ENCODE results near the gene TBL1Y.
"Not testable (repeated sequence)": the region's sequence is repeated elsewhere in the genome, so short reads cannot be mapped to it uniquely, and the experiment has no call there.

TBL1Y gene

DNA sequence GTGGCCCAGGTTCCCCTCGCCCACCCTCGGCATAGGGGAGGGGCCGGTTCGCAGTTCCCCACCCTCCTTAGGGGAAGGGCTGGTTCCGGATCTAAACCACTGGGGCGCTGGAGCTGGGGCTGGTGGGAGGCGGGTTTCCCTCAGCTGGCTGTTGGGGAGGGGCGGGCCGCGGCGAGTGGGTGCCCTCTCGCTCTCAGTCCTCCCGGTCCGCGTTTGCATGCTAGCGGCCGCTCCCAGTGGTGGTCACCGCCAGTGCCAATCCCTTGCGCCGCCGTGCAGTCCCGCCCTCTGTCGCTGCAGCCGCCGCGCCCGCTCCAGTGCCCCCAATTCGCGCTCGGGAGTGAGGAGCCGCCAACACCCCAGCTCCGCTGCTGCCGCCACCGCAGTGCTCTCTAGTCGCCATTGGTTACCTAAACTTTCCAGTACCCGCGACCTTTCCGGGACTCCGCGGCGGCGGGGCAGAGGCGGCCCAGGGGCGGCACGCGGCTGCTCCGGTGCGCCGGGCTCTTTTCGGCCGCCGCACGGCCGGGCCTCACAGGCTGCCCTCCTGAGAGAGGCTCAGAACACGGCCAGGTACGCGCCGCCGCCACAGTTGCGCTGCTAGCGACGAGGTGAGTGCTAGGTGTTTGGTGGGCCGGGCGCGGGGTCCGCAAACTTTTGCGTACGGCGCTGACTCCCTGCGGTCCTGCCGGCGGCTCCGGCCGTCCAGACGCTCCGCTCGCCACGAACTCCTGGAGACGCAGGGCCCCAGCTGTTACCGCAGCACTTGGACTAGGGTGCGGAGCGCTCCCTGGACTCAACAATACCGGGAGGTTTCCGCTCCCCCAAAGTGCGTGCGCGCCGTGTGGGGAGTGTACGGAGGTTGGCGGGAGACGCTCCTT is at the start of gene TBL1Y:
TBL1Y (plus strand) TSS at position 326 of the 881 bp plus-strand sequence. CDS start 114,388 bp downstream, outside the sequence.
- no peak for DNase-seq (ENCODE audit: low read depth)
- H3K4me3 ChIP-seq (ENCODE audit: low read depth, low read length), result no peak within 1 kb of the TSS
- TF ChIP-seq, protein P1, sequence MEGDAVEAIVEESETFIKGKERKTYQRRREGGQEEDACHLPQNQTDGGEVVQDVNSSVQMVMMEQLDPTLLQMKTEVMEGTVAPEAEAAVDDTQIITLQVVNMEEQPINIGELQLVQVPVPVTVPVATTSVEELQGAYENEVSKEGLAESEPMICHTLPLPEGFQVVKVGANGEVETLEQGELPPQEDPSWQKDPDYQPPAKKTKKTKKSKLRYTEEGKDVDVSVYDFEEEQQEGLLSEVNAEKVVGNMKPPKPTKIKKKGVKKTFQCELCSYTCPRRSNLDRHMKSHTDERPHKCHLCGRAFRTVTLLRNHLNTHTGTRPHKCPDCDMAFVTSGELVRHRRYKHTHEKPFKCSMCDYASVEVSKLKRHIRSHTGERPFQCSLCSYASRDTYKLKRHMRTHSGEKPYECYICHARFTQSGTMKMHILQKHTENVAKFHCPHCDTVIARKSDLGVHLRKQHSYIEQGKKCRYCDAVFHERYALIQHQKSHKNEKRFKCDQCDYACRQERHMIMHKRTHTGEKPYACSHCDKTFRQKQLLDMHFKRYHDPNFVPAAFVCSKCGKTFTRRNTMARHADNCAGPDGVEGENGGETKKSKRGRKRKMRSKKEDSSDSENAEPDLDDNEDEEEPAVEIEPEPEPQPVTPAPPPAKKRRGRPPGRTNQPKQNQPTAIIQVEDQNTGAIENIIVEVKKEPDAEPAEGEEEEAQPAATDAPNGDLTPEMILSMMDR (conservative IDR thresholded peaks at IDR 0.05; ENCODE audit: low read depth, low read length), result no peak

DNA sequence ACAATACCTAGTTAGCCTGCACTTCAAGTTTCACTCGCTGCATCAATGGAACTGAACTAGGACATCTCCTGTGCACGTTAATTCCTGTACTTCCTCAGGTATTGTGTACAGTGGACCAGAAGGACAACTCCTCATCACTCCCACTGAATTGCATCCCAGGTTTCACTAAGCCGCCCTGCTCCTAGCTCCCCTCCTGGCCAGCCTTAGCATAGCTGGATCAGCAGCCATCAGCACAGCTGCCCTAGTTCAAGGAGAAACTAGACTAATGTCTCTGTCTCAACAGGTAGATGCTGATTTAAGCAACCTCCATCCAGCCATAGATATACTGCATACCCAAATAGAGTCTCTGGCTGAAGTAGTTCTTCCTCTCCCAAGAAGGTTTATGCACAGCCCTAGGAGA is 16.0 kb upstream of the TBL1Y start:
- DNase-seq (ENCODE audit: low read depth), result no peak
- TF ChIP-seq, protein P1 (conservative IDR thresholded peaks at IDR 0.05; ENCODE audit: low read depth, low read length), result no peak
- no peak overlapping the region for H3K4me3 ChIP-seq (ENCODE audit: low read depth, low read length)

DNA sequence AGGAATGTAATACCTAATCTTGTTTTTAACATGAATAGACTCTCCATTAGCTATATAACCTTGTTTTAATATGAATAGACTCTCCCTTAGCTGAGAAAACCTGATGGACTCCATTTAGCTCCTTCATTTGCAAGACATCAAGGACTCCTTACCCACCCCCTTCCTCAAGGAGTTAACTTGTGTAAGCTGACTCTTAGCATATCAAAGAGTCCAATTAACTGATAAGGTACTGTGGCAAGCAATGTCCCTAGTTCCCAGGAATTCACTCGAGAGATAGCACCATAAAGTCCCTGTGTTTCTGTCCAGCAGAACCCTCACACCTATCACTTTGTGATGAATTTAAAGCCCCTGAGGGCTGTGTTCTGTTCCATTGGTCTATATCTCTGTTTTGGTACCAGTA is 15.3 kb upstream of the TBL1Y start:
- TF ChIP-seq, protein P1 (conservative IDR thresholded peaks at IDR 0.05; ENCODE audit: low read depth, low read length), result no peak
- no peak for DNase-seq (ENCODE audit: low read depth)
- no peak overlapping the region for H3K4me3 ChIP-seq (ENCODE audit: low read depth, low read length)

DNA sequence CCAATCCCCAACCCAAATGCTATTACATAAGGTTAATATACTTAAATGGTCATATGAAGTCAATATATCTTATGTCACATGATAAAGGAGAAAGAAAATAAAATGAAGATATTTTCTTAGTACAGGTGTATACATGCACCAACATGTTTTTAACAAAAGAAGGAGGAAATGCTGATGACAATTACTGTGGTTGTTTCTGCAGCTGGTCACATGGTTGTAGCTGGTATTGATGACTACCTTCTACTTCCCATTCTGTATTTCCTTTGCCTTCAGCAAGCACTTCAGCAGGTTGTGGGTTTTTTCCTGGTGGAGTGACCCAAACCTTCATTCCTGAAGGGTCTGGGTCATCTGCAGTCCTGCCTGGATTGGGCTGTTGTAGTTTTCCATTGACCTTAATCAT is 8.4 kb upstream of the TBL1Y start:
- not testable (repeated sequence) for H3K4me3 ChIP-seq (ENCODE audit: low read depth, low read length); DNase-seq (ENCODE audit: low read depth)

DNA sequence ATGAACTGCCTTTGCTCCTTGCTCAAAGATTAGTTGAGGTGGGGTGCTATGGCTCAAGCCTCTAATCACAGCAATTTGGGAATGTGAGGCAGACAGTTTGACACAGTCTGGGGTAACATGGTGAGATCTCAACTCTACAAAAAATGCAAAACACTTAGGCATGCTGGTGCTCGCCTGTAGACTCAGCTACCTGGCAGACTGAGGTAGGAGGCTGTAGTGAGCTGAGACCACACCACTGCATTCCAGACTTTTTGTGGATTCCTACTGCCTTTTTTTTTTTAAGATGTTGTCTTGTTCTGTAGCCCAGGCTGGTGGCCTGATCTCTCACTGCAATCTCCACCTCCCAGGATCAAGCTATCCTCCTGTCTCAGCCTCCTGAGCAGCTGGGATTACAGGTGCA is 2.9 kb upstream of the TBL1Y start:
- TF ChIP-seq, protein P1 (conservative IDR thresholded peaks at IDR 0.05; ENCODE audit: low read depth, low read length), result no peak
- no peak for DNase-seq (ENCODE audit: low read depth)
- no peak overlapping the region for H3K4me3 ChIP-seq (ENCODE audit: low read depth, low read length)

DNA sequence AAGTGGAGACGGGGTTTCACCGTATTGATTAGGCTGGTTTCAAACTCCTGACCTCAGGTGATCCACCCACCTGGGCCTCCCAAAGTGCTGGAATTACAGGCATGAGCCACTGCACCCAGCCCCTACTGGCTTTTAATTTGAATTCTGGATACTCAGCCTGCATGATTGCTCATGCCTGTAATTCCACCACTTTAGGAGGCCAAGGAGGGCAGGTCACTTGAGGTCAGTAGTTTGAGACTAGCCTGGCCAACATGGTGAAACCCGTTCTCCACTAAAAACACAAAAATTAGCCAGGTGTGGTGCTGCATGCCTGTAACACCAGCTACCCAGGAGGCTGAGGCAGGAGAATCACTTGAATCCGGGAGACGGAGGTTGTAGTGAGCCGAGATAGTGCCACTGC is 2.5 kb upstream of the TBL1Y start:
- DNase-seq (ENCODE audit: low read depth); H3K4me3 ChIP-seq (ENCODE audit: low read depth, low read length): not testable (repeated sequence)

DNA sequence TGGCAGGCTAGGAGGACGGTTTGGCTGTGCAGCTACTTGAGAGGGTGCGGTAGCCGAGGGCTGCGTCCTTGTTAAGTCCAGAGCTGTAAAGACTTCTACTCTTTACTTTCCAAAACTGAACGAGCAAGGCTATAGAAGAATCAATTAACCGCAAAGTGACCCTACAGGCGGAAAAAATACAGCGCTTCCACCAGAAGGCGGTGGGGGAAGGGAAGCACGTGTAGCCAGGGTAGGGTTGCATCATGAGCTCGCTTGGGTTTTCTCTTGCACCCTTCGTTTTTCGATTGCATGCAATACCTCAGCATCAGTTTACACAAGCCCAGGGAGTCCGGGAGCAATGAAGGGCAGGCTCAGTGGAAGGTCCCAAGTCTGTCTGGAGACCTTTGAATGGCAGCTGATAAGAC is 1.4 kb upstream of the TBL1Y start:
- TF ChIP-seq, protein P1 (conservative IDR thresholded peaks at IDR 0.05; ENCODE audit: low read depth, low read length), result no peak
- H3K4me3 ChIP-seq (ENCODE audit: low read depth, low read length), result no peak overlapping the region
- DNase-seq (ENCODE audit: low read depth), result no peak

DNA sequence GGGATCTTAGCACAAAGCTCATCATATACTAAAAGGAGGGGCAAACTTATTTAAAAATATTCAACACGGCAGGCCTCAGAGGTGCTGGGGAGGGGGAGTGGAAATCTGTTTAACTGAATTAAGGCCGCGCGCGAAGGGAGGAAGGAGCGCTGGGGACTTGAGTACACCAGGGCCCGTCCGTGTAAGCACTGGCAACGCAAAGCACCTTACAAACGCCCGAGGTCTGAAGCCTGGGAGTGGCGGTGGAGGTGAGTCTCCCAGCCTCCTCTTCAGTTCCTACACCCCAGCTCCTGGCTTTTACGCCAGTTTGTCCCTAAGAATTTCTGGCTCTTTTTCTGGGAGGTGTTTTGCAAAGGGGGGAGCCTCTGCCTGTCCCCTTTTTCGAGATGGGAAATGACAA is 641 bp upstream of the TBL1Y start:
- H3K4me3 ChIP-seq (ENCODE audit: low read depth, low read length), result no peak overlapping the region
- DNase-seq (ENCODE audit: low read depth), result no peak
- TF ChIP-seq, protein P1 (conservative IDR thresholded peaks at IDR 0.05; ENCODE audit: low read depth, low read length), result no peak
